RKO (cell line): Measurements from ENCODE around the gene MED13L.
"Not testable (repeated sequence)": the region's sequence is repeated elsewhere in the genome, so short reads cannot be mapped to it uniquely, and the experiment has no call there.

Experiments
- DNase-seq: peaks from one replicate; pipeline ENCODE4 v3.0.0-alpha.2; 2016; ENCODE audit warnings: low spot score

The MED13L gene

DNA sequence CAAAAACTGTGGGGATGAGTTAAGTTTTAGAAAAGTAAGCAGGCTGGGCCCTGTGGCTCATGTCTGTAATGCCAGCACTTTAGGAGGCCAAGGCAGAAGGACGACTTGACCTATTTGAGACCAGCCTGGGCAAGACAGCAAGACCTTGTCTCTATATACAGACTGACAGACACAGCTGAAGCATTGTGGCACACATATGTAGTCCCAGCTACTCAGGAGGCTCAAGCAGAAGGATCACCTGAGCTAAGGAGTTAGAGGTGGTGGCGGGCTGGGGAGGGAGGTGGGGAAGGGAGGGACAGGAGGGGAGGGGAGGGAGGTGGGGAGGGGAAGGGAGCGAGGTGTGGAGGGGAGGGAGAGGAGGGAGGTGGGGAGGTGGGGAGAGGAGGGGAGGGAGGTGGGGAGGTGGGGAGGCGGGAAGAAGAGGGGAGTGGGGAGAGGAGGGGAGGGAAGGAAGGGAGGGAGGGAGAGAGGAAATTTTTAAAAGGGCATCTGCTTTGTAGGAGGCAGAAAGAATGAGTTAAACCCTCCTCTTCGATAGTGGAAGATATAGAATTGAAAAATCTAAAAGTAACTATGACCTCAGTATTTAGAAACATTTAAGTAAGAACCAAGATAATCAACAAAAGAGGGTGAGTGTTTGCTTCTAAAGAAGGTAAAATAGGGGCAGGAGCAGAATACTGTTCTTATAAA is 30.9 kb downstream of the MED13L start:
- no peak for DNase-seq

DNA sequence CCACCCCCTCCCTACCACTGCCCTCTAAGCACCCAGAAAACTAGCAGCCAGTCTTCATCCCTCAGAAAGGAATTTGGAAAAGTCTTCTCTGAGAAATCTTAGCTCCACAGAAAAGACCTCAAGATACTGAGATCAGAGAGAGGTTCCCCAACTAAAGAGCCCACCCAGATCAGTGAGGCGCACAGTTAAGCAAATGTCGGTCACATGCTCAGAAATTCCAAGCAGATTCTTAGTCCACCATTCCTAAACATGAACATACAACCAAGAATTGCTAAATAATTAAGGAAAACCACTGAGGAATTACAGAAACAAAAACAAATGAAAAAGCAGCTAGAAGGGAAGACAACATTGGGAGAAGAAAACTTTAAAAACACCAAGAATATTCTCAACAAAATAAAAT is 32.3 kb downstream of the MED13L start:
- no peak for DNase-seq

DNA sequence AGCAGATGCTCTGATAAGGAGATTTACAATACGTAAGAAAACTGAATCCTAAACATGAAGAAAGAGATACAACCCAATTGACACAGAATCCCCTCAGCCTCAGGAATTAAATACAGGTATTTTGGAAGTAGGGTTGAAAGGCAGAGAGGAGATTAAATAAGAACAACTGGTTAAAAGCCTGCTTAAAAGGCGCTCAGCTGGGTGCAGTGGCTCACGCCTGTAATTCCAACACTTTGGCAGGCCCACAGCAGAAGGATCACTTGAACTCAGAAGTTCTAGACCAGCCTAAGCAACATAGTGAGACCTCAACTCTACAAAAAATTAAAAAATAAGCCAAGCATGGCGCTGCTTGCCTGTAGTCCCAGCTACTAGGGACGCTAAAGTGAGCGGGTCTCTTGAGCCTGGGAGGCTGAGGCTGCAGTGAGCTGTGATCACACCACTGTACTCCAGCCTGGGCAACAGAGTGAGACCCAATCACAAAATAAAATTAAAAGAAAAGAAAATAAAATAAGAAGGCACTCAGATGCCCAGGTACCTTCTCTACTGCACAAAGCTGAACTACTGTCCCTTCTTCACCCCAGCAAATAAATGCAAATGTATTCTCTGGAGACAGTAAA is 32.9 kb downstream of the MED13L start:
- no peak for DNase-seq

GRCh38 chr12:116244001-116244400 is 33.5 kb downstream of the MED13L start:
- DNase-seq = no peak

DNA sequence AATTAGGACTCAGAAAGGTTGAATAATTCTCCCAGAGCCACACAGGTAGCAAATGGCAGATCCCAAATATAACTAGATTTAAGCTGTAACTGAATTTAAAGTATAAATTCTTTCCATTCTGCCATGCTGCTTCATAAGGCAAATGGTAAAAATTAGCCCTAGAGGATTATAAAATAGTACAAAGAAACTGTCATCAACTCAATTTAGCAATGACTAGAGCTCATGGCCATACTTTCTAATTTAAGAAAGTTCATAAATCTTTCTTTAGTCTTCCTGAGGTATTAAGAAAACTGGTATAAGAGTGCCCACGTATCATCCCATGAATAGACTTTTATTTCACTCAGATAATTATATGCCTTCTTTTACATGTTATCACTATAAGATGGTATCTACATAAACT is 34.8 kb downstream of the MED13L start:
- no peak for DNase-seq

- no peak for DNase-seq
These were observed 36.2 kb downstream of the MED13L start for GRCh38 chr12:116241157-116241759.

- not testable (repeated sequence) for DNase-seq
These were observed 38.8 kb downstream of the MED13L start for GRCh38 chr12:116238570-116239119.

DNA sequence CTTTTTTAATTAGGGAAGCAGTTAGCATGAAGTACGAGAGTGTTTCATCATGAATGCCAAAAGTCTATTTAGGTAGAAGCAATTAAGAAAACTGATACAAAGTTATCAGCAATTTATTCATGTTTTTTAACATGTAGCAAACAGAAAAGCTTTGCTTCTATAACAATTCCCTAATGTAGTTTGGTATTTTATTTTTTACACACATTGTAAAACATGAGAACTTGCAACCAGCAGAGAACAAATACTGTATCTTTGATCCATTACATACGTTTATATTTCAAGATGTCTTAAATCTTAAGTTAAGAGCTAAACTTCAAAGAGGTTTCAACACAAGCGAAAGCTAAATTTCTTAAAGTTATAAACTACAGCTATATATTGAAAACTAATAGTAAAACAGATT is 39.3 kb downstream of the MED13L start:
- no peak for DNase-seq

DNA sequence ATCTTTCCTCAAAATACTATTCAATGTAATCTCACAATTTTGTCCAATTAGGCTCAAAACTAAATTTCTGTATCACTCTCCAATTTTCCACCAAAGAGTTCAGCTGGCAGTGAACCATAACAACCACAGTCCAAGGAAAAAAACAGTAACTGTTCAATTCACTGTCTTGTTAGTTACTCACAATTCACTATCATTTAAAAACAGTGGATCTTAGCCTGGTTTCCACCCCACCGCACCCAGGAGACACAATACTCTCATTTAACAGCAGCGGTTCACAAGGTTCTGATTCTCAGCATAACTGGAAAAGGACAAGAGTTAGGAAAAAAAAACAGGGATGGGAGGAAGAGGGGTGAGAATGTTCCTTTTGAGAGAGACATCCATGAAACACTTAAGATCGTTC is 40.5 kb downstream of the MED13L start:
- no peak for DNase-seq

- DNase-seq = peak; percentile 52
These were observed 41.3 kb downstream of the MED13L start for GRCh38 chr12:116236148-116236731.

DNA sequence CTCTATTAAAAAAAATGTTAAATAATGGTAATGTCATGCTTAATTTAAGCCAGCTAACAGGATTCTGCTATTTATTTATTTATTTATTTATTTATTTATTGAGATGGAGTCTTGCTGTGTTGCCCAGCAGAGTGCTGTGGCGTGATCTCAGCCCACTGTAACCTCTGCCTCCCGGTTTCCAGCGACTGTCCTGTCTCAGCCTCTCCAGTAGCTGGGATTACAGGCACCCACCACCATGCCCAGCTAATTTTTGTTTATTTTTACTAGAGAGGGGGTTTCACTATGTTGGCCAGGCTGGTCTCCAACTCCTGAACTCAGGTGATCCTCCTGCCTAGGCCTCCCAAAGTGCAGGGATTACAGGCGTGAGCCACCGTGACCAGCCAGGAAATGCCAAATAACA is 43.3 kb downstream of the MED13L start:
- not testable (repeated sequence) for DNase-seq

GRCh38 chr12:116233669-116234068 is 43.8 kb downstream of the MED13L start:
- DNase-seq = no peak

DNA sequence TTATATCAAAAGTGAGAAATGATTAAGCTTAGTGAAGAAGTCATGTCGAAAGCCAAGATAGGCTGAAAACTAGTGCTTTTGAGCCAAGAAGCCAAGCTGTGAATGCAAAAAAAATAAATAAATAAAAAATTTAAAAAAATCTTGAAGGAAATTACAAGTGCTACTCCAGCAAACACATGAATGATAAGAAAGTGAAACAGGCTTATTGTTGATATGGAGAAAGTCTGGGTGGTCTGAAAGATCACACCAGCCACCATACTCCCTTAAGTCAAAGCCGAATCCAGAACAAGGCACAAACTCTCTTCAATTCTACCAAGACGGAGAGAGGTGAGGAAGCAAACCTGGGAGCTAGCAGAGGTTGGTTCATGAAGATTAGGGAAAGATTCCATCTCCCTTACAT is 49.7 kb downstream of the MED13L start:
- DNase-seq = no peak

- no peak for DNase-seq
These were observed 51.5 kb downstream of the MED13L start for GRCh38 chr12:116226026-116226425.

GRCh38 chr12:116222358-116222757 is 55.1 kb downstream of the MED13L start:
- peak; percentile 52 for DNase-seq

DNA sequence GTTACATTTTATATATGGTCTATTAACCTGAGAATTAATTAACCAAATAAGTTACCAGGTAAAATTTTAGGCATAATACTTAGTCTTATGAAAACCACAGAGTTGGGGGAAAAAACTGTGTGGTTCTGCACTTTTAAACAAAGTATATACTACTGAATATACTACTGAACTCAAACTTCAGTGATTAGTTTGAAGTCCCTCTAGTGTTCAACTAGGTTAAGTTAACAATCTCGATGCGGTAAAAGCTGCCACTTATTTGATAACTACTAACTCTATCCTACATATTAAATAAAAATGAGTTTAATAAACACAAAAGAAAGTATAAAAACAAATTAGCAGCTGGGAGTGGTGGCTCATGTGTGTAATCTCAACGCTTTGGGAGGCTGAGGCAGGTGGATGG is 56.7 kb downstream of the MED13L start:
- no peak for DNase-seq

DNA sequence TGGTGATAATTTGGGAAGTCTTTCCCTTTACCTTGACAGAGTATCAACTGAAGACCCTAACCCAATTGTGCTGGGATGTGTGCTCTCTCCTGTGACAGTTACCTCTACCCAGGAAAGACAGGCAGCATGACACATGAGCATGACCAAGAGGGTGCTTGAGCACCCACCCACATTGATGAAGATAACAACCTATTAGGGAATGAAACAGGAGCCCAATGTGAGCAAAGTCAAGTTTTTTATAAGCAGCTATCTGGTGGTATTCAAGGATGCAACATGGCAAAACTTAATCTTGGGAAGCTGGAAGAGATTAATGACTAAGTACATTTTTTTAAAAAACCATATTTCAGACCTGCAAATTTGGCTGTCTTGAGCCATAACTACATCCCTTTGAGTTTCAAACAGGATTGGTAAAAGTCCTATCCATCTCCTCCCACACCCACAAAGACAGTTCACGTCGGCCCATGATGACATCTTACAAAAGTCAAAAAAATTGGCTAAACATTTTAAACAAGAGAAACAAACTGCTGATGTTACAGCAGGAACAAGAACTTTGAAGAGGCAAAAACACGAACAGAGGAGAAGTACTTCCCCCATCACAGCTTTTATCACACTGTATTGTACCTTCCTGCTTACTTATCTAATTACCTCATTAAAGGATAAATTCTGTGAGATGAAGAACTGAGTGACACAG is 60.3 kb downstream of the MED13L start:
- no peak for DNase-seq

DNA sequence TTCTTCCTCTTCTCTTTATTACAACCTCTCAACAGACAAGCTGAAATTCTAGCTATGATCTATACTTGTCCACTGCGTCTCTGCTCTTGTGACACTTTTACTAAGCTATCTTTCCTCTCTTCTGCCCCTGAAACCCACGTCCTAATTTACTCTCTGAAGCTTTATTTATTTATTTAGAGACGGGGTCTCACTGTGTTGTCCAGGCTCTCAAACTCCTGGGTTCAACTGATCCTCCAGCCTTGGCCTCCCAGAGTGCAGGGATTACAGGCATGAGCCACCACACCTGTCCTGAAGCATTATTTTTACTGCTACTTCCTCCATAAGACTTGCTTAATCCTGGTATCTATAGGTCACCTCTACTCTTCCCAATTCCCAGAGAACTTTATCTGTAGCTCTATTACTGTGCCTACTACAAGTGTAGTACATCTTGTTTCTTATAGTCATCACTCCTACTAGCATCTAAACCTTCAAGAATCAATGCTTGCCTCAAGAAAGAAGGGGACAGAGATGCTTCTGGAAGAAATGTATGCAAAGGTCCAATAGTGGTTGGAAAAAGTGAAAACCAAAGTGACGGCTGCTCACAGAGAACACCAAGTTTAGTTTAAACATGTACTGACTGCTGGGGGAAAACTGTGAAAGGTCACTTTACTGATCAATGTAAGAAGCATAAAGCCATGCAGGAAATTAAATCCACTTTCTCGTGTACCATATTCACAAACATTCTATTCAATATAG is 61.3 kb downstream of the MED13L start:
- no peak for DNase-seq

- DNase-seq = no peak
These were observed 62.5 kb downstream of the MED13L start for GRCh38 chr12:116215023-116215422.

DNA sequence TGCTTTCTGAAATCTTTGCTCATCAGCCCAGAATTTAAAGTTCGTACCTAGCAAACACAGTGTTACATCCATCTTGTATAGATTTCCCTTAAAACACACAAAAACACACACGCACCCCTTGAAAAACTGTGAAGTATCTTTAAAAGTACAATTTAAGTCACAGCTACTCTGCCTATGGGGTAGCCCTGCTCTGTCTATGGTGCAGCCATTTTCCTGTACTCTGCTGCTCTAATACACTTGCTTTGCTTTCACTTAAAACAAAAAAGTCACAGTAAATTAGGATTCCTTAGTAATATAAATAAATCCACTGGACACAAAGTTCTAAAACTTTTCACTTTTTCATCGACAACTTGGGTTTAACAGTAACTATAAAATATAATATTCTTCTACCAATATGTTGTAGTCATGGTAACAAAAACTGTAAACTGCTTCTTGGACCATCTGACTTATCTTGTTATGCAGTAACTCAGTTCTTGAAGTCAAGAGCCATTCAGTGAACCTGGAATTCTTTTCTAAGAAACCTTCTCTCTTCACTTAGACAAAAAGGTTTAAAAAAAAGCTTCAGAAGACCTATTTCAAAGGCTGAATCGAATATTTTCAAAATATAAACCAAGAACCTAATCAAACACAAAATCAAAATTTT is 63.5 kb downstream of the MED13L start:
- no peak for DNase-seq

DNA sequence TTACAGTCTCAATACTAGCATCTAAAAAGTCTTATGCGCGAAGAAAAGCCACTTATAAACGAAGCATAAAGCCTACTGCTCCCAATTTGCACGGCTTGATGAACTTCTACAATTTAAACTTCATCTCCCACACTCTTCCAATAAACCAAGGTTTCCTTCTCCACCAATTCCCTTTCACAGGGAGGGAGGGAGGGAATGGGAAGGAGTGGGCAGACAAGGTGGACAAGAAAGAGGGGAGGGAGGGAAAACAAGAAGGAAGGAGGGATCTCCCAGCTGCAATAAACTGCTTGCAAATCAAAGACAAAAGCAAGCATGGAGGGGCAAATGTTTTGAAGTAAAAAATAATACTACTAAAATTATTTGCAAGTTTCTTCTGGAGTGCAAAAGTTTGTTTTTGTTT is 64.5 kb downstream of the MED13L start:
- DNase-seq = no peak
